GM21737 (cell line): ENCODE data around the gene RESP18.
"Not testable (repeated sequence)": the region's sequence is repeated elsewhere in the genome, so short reads cannot be mapped to it uniquely, and the experiment has no call there.

ENCODE experiments used
- ATAC-seq: cut with Tn5 transposase; IDR thresholded peaks from one replicate; pipeline ENCODE4 v1.9.1; 2021; ENCODE audit warnings: mild to moderate bottlenecking, moderate library complexity; ENCODE audit not compliant: unreplicated experiment

RESP18 gene

DNA sequence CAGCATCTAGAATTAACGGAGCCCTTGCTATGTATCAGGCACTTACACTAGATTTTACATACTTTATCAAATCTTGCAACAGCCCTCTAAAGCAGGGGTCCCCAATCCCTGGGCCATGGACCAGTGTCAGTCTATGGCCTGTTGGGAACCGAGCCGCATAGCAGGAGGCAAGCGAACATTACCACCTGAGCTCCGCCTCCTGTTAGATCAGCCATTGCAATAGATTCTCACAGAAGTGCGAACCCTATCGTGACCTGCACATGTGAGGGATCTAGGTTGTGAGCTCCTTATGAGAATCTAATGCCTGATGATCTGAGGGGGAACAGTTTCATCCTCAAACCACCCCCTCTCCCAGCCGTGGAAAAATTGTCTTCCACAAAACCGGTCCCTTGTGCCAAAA lies 39.9 kb downstream of the RESP18 start:
- ATAC-seq: no peak

DNA sequence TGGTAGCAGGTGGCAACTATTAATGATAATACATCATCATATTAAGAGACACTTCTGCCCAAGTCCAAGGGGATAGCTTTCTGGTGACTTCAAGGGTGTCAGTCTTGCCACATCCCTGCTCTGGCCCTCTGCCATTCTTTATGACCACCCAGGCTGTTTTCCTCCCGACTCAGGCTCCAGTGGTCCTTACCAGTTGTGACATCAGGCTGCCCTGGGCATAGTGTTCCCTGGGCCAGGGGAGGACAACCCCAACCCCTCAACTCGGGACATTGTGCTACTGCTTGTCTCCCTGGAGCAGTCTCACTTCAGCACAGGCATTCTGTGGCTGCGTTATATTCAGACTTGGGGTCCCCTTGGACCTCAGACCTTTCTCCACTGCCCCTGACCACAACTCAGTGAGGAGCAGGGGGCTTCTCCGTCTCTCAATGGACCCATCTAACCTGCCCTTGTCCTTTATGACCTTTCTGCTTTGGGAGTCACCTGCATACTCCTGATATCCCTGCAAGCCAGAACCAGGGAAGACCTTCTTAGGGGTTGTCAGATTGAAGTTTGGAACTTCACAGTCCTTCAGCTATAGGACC lies 40.5 kb downstream of the RESP18 start:
- ATAC-seq: no peak

DNA sequence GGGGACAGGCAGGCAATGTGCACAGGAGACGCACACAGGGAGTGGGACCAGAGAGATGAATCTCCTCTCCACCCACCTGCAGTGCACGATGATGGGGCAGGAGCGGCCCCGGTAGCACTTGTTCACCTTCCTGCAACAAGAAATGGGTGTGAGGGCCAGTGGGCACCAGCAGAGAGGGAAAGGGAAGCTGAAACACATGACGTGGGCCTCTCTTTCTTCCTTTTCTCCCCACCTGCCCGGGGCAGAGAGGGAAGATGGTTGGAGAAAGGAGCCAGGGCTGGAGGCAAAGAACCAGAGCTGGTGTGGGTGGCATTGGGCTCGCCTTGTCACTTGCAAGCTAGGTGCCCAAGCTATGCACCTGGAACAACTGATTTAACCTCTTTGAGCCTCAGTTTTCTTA lies 41.1 kb downstream of the RESP18 start:
- ATAC-seq: no peak

DNA sequence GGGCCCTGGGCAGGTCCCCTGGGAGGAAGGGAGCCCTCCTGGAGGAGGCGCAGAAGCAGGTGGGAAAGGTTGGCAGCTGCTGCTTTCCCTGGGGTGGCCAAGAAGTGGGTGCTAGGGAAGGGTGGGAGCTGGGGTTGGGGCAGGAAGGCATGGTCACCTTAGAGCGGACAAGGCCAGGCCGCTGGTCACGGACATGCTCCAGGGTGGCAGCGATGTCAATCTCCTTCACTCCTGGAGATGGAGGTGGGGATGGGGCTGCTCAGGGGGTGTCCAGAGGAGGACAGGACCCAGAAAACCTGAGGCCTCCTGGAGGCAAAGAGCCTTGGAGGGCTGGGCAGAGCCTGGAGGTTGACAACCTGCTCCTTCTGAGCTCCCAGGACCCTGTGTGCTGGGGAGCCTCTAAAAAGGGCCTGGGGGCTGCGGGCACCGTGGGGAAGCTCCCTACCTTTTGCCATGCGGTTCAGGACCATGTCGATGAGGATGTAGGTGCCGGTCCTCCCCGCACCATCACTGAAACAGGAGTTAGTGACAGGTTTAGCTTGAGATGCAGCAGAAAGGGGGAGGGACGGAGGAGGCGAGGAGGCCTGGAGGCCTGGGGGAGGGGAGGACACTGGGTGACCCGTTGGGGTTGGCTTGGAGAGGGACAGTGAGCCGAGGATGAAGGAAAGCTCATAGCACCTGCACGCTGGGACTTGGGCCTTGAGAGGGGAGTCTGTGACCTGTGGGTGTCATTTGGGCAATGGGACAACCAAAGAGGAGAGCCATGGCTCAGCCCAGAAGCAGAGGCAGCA lies 42.0 kb downstream of the RESP18 start:
- ATAC-seq: no peak

DNA sequence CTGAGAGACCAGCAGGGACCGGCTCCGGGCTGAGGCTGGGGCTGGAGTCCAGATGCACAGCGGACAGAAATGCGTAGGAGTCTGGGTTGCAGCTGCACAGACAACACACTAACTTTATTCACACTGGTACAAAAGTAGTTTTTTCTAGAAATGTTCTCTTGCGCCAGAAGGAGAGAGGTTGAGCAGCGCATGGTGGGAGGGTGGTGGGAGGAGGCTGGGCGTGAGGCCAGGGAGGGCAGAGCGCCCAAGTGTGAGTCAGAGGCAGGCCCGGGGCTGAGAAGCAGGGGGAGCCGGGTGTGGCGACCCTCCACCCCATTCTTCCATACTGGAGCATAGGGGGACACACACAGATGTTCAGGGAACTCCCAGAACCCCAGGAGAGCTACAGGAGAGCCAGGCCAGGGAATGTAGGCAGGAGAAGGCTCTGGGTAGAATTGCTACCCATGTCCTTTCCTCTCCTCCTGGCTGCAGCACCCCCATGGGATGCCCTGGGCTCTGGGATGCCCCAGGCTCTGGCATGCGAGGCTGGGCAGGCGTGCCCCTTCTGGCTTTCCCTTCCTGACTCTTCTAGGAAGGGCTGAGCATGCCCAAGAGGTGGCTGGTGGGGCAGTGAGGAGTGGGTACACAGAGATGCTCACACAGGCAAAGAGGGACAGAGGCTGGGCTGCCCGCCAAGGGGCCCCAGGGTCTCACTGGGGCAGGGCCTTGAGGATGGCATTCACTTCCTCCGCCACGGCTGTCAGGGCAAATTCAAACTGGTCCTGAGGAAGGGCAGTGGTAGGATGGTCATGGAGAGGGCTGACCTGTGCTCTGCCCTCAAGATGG lies 42.8 kb downstream of the RESP18 start:
- no peak for ATAC-seq

DNA sequence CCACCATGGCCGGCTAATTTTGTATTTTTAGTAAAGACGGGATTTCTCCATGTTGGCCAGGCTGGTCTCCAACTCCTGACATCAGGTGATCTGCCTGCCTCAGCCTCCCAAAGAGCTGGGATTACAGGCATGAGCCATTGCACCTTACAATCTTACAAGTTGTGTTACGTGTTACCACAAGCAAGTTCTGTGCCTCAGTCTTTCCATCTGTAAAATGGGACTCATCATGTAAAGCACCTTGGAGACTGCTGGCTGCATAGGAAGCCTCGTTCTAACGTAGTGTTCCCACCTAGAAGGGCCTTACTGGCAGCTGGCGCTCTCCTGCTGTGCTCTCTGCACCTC lies 43.4 kb downstream of the RESP18 start:
- ATAC-seq: no peak

DNA sequence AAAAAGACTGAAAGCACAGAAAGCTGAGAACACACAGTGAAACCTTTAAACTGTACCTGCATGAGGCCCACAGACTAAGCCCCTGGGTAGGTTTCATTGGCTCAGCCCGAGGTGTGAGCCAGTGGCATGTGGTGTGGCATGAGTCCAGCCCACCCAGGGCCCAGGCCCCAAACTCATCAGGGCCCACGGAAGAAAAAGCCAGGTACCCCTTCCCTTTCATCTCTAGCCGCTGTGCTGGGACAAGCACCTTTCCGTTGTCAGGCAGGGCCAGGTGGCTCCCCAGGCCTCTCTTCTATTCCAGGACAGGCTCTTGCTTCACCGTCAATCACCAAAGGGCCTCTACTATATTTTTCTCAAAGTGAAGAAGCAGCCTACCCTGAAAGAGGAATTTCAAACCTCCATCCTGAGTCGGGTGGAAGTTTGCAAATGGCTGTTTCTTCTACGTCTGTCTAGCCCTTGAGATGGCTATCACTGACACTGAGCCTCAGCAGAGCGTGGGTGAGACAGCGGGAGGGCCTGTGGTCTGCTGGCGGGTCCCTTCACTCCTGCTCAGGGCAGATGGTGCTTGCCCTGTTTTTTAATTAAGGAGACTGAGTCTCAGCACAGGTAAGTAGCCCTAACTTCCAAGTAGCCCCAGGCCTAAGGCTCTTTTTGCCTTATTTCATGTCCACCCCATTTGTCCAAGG lies 44.8 kb downstream of the RESP18 start:
- no peak for ATAC-seq

DNA sequence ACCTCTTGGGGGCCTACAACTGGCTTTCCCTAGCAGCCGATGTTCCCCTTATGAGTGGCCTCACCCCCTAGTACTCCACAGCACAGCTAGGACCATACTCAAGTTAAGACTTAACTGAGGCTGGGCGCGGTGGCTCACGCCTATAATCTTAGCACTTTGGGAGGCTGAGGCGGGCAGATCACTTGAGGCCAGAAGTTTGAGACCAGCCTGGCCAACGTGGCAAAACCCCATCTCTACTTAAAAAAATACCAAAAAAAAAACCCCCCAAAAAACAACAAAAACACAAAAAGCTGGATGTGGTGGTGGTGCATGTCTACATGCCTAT lies 45.5 kb downstream of the RESP18 start:
- not testable (repeated sequence) for ATAC-seq

DNA sequence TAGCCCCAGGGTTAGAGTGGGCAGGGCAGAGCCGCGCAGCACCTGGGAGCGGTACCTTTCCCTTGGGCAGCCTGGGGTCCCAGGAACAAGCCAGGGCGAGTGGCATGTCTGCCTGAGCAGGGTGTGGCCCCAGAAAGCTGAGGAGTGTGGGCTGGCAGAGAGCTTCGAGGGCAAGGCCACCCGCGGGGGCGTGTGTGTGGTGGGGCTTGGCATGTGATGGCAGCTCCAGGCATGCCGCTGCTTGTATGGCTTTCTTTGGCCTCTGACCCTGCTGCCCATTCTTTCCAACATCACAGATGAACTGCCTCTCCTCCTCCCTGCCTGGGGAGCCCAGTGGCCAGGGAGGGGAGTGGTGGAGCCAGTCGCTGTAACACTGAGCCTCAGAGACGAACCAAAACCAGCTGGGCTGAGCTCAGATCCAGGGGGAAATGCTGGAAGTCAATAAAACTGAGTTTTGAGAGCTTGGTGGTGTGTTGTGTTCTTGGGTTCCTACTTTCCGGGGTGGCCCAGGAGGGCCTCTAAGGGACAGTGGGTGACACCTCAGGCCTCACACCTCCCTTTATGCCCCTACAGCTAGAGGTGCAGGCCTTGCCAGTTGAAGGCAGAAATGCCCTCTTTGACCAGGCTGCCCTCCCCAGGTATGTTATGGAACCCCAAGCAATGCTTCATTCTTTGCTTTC lies 46.0 kb downstream of the RESP18 start:
- no peak for ATAC-seq

DNA sequence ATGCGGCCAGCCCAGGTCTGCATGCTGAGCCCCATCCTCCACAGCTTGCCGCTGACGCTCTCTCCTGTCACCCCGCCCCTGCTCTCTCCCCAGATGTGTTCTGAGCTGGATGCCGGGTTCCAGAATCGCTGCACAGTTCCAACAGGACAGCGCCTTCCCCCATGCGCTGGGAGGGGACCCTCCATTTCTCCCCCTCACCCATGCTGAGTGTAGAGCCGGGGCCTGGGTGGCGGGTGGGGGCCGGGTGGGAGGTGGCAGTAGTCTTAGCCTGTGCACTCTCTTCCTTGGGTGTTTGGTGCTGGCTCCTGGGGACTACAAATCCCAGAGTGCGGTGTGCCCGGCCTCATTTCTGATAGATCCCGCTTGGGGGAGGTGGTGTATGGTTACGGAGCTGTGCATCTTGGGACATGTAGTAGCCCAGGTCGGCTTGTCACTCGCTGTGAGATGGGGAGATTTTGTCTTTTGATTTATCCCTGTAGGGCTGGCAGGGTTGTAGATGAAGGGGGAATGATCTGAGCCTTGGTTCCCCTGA lies 46.6 kb downstream of the RESP18 start:
- ATAC-seq: no peak

DNA sequence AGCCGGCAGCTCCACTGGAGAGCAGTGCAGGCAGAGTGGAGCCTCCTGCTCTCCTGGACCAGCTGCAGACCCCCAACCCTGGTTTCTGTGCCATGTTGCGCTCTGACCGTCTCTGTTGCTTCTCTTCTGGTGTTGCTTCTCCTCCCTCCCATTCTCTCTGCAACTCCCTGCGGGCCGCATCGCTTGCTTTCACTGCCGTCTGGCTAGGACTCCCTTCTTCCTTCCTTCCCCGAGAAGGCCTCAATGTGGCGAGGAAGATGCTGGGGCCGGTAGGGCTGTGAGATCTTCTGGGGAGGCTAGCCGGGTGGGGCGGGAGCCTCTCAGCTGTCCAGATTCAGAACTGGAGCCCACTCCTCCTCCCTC lies 47.2 kb downstream of the RESP18 start:
- ATAC-seq: no peak

DNA sequence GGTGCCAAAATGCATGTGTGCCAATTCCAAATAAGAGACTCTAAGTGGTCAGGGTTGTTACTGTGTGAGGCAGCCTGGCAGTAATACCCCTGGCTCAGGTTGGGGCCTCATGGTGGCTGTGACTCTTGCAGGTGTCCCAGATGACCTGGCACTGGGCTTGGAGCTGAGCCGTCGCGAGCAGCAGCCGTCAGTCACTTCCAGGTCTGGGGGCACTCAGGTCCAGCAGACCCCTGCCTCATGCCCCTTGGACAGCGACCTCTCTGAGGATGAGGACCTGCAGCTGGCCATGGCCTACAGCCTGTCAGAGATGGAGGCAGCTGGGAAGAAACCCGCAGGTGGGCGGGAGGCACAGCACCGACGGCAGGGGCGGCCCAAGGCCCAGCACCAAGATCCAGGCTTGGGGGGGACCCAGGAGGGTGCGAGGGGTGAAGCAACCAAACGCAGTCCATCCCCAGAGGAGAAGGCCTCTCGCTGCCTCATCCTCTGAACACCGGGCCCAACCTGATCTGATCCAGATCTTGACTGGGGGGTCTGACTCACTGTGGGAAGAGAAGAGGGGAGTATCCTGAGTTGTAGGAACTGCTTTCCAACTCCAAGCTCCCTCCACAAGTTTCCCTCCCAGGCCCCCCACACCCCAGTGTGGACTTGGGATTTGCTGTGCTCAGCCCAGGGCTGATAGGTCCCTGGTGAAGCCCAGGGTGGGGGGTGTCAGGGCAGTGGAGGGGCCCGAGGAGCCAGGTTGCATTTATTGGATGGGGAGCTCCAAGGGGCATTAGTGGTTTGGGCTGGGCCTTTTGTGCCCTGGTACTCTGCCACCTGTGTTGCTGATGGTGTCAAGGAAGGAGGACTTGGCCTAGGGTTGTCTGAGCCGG lies 47.8 kb downstream of the RESP18 start:
- ATAC-seq: no peak

DNA sequence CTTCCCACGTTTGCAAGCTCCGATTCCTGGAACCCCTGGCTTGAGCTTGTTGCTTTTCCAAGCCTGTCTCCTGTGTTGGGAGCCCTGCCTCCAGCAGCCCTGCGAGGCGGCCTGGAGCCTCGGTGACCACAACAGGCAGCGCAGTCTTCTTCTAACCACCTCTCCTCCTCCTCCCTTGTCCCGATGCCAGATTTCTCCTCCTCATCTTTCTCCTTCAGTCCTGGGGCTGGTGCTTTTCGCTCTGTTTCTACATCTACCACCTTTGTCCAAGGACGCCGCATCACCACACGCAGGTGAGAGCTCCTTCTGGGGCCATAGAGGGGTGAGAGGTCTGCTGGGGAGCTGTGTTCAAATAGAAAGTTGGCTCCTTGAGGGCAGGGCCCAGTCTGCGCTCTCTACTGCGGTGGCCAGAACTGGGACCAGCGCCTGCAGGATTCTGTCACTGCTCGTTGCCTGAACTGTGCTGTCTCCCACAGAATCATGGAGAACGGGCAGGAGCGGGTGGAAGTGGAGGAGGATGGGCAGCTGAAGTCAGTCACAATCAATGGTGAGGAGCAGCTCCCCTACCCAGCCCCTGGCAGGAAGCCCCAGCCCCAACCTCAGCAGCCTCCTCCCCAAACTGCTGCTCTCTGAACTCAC lies 49.5 kb downstream of the RESP18 start:
- ATAC-seq: no peak

DNA sequence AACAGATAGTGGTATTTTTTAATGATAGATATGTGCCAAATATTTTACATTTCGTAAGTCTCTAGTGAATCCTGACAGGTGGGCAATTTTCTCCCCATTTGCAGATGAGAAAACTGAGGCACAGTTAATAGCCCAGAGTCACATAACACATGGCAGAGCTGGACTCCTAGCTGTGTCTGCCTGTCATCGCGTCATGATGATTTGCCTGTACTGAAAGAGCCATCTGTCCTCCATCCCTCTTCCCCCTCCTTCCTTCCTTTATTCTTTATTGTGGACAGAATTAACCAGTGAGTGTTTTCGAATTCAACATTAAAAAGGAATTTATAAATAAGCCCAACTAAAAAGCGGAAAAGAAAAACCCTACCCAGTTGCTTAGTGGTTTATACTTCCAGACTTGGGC lies 50.2 kb downstream of the RESP18 start:
- no peak for ATAC-seq

DNA sequence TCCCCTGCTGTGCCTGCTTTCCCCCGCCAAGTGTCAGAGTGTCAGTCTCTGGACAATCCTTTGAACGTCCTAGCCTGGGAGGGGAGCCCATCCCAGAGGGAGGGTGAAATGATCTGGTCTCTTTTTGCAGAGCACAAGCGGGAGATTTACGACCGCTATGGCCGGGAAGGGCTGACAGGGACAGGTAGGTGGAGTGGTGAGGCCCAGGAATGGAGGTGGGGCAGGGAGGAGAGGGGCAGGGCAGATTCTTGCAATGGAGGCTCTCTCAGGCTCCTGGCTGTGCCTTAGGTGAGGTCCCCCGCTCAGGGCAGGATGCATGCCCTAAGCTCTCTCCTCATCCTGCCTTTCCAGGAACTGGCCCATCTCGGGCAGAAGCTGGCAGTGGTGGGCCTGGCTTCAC lies 51.0 kb downstream of the RESP18 start:
- ATAC-seq: no peak

DNA sequence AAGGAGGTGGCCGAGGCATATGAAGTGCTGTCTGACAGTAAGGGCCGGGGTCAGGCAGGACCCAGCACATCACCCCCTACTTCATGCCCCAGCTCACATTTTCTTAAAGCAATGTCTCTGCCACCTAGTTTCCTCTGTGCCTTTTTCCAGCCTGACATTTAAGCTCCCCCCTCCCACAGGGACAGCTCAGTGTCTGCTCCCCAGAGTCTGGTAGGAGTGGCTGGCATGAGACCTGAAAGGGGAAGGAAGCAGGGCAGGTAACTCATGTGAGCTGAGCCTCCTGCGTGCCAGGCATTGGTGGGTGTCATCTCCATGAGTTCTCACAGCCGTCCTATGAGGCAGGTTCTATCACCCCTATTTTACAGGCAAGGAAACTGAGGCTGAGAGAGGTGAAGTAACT lies 51.9 kb downstream of the RESP18 start:
- no peak for ATAC-seq

DNA sequence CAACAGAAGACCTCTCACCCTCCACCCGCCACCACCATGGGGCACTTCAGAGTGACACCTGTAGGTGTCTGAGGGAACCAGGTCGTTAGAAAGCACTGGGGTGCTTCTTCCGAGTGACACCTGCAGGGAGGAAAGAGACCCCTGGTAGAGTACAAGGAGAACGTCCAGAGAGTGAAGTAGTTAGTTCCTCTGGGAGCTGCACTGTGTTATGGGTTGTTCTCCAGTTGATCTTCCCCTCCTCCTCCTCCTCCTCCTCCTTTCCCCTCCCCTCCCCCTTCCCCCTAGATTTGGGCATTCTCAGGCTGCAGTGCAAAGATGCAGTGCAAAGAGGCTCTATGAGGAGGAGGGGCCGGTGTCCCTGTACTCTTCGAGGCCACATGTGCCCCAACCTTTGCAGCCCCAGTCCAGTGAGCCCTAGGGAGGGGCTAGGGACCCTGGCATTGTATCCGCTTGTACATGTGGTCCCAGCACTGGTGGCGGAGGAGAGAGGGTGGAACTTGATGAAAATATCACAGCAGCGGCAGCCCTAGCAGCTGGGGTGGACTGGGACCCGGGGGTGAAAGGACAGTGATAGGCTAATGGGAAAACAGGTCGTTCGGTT lies 52.5 kb downstream of the RESP18 start:
- no peak for ATAC-seq

DNA sequence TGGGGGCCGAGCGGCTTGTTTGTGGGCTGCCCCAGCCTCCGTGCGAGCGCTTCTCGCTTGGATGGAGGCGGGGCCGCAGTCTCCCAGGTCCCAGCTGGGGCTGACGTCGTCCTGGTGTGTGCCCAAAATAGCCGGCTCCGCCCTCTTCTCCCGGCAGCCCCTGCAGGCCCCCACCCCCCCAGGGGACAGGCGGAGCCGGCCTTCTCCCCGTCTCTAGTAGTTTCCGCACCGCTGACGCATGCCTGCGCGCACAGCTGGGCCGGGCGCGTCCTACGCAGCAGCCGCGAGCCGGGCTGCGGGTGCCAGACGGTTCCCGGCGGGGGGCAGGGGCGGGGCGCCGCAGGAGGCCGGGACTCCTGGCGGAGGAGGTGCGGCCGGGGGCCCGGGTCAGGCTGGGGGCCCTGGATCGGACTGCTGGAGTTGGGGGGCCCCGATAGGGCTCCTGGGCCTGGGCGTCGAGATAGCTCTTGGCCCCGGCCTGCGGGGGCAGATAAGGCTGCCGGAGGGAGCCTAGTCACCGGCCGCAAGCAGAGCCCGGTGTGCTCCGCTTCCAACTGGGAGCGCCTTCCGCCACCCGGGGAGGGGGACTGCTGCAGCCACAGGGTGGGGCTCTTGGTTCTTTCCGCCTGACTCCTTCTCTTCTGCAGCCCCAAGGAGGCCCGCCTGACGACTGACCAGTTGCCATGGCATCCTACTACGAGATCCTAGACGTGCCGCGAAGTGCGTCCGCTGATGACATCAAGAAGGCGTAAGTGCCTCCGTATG lies 53.2 kb downstream of the RESP18 start, which contains the start of gene DNAJB2:
TSS of gene DNAJB2 (plus strand) at position 216 of the 765 bp plus-strand sequence. CDS start at position 684, 468 bp downstream.
- peak; percentile 85 for ATAC-seq
